ENCODE data around the gene NKIRAS2. TPM values are rescaled to one million over a fixed set of nuclear protein-coding genes. Genes with fewer than 3 reads are reported as not detected.

The NKIRAS2 gene
- total and polyA plus RNA-seq, 2 of the 13 experiments (the other 11 are each of a cell fraction or from before 2014, with no cell fraction given), result 27.9 to 42.0 TPM

DNA sequence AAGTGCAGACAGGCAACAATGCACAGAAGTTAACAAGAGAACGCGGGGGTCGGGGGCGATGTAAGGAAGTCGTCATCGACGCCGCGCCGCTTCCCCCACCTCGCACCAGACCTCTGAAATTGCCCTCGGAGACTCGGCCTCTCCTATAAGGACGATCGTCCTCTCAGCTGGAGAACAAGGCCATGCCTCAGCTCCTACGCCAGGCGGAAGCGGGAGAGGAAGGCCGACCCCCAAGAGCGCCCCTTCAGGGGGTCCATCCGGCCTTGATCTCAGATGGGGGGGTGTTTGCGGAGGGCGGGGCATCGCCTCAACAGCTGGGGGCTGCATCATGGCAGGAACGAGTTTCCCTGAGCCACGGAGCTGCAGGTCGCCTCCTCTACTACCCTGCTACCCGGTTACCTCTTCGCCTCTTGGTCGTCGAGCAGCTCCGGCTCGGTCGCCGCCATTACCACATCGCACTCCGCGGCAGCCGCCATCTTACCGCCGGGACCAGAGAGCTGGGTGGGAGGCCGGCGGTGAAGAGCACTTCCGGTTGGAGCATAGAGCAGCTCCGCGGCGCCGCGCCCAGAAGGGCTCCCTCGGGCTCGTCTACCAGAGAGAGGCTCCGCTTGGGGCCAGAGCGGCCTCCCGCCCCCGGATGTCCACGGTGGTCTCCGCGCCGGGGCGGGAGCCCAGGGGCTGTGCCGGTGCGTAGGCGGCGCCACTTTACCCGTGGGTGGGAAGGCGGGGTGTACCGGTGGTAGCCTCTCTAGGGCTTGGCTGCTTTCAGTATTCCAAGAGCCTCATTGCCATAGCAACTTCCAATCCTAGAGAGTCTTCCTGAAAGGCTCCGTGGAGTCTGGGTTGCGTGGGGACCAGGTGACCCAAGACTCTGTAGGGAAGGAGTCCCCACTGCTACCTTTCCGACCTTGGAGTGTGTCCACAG is 2.7 kb upstream of the NKIRAS2 start, which contains the start of gene DNAJC7 (continued):
- TF ChIP-seq, protein P1, sequence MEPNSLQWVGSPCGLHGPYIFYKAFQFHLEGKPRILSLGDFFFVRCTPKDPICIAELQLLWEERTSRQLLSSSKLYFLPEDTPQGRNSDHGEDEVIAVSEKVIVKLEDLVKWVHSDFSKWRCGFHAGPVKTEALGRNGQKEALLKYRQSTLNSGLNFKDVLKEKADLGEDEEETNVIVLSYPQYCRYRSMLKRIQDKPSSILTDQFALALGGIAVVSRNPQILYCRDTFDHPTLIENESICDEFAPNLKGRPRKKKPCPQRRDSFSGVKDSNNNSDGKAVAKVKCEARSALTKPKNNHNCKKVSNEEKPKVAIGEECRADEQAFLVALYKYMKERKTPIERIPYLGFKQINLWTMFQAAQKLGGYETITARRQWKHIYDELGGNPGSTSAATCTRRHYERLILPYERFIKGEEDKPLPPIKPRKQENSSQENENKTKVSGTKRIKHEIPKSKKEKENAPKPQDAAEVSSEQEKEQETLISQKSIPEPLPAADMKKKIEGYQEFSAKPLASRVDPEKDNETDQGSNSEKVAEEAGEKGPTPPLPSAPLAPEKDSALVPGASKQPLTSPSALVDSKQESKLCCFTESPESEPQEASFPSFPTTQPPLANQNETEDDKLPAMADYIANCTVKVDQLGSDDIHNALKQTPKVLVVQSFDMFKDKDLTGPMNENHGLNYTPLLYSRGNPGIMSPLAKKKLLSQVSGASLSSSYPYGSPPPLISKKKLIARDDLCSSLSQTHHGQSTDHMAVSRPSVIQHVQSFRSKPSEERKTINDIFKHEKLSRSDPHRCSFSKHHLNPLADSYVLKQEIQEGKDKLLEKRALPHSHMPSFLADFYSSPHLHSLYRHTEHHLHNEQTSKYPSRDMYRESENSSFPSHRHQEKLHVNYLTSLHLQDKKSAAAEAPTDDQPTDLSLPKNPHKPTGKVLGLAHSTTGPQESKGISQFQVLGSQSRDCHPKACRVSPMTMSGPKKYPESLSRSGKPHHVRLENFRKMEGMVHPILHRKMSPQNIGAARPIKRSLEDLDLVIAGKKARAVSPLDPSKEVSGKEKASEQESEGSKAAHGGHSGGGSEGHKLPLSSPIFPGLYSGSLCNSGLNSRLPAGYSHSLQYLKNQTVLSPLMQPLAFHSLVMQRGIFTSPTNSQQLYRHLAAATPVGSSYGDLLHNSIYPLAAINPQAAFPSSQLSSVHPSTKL (CRISPR knock-in tag; IDR thresholded peaks at IDR 0.05), result peak; percentile 76
- TF ChIP-seq NFYC (CRISPR knock-in tag; IDR thresholded peaks at IDR 0.05) (peak; percentile 17), GABPA (IDR thresholded peaks at IDR 0.05; ENCODE audit: low read depth, low read length) (peak; percentile 84), GABPA (CRISPR knock-in tag; IDR thresholded peaks at IDR 0.05; ENCODE audit: low read depth) (peak; percentile 95), ZNF333 (CRISPR knock-in tag; IDR thresholded peaks at IDR 0.05; ENCODE audit: borderline replicate concordance) (peak; percentile 91), HOXA7 (CRISPR knock-in tag; IDR thresholded peaks at IDR 0.05) (no peak), ZNF160 (CRISPR knock-in tag; IDR thresholded peaks at IDR 0.05) (peak; percentile 79), SP5 (CRISPR knock-in tag; IDR thresholded peaks at IDR 0.05; ENCODE audit: borderline replicate concordance, low read depth) (peak; percentile 75), MEIS2 (CRISPR knock-in tag; IDR thresholded peaks at IDR 0.05) (peak; percentile 86), ZNF441 (CRISPR knock-in tag; IDR thresholded peaks at IDR 0.05; ENCODE audit: borderline replicate concordance) (peak; percentile 72; the same call in 1 of the 2 replicates), ZNF678 (CRISPR knock-in tag; IDR thresholded peaks at IDR 0.05) (peak; percentile 96), SMAD1 (CRISPR knock-in tag; IDR thresholded peaks at IDR 0.05; ENCODE audit: borderline replicate concordance, low read depth) (peak; percentile 94; the same call in 1 of the 2 replicates), CENPBD1 (CRISPR knock-in tag; IDR thresholded peaks at IDR 0.05; ENCODE audit: borderline replicate concordance, low read depth) (no peak; the same call in 1 of the 2 replicates), HDAC1 (CRISPR knock-in tag; IDR thresholded peaks at IDR 0.05) (peak; percentile 96), KDM1A (CRISPR knock-in tag; IDR thresholded peaks at IDR 0.05) (no peak), TP53 (CRISPR knock-in tag; conservative IDR thresholded peaks at IDR 0.05) (peak; percentile 48), ZNF558 (CRISPR knock-in tag; IDR thresholded peaks at IDR 0.05; ENCODE audit: borderline replicate concordance) (peak; percentile 76), KDM6A (CRISPR knock-in tag; IDR thresholded peaks at IDR 0.05; ENCODE audit: low read depth) (no peak; the same call in 1 of the 2 replicates), SP4 (CRISPR knock-in tag; IDR thresholded peaks at IDR 0.05) (peak; percentile 55; the same call in 1 of the 2 replicates), ZFP36L1 (CRISPR knock-in tag; IDR thresholded peaks at IDR 0.05) (no peak; the same call in 1 of the 2 replicates), ZNF230 (CRISPR knock-in tag; IDR thresholded peaks at IDR 0.05) (peak; percentile 96), ZNF776 (CRISPR knock-in tag; IDR thresholded peaks at IDR 0.05) (peak; percentile 88), SOX6 (IDR thresholded peaks at IDR 0.05) (no peak), SOX6 (CRISPR knock-in tag; IDR thresholded peaks at IDR 0.05) (peak; percentile 87), CEBPG (CRISPR knock-in tag; IDR thresholded peaks at IDR 0.05) (peak; percentile 48), RORA (CRISPR knock-in tag; IDR thresholded peaks at IDR 0.05) (no peak), ZFP82 (CRISPR knock-in tag; IDR thresholded peaks at IDR 0.05; ENCODE audit: borderline replicate concordance) (peak; percentile 96), ZNF30 (CRISPR knock-in tag; IDR thresholded peaks at IDR 0.05) (peak; percentile 72; the same call in 1 of the 2 replicates)

Data from HepG2 (cell line).